MM.1S (cell line): ENCODE measurements around the gene PRR36.

Experiments
- CTCF ChIP-seq: fragments of 300-600 bp; sonication (generic); IDR thresholded peaks from 2 replicates; pipeline ENCODE4 v1.5.1; 2016; ENCODE audit warnings: antibody characterized with exemption, low read length, mixed read lengths
- EZH2 ChIP-seq: fragments of 300-600 bp; sonication (generic); optimal IDR thresholded peaks from 2 replicates; pipeline ENCODE3; 2017; ENCODE audit warnings: low read depth, mild to moderate bottlenecking, antibody characterized with exemption, low read length, mixed read lengths

DNA sequence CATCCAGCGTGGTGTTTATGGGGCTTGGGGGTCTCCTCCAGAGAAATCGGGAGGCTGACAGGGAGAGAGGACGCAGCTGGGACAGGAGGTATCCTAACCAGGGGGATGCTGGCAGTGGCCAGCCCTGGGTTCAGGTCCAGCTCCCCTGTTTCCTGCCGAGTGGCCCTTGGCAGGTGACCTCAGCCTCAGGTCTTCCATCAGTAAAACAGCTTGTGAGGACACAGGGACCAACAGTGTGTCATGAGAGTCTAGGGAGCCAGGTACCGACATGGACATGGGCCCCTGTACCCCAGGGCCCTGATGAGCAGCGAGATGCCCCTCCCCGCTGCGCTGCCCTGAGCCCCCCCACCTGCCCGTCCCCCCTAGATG lies 24.6 kb downstream of the PRR36 start:
- TF ChIP-seq EZH2 = no peak
- no peak for TF ChIP-seq CTCF
